Adipocyte (in vitro differentiated cells): ENCODE results near the gene NKPD1.

Experiments used
- DNase-seq: peaks from one replicate; pipeline ENCODE4 v3.0.0-alpha.2; 2015; ENCODE audit warnings: low read depth
- H3K27me3 ChIP-seq: replicated peaks from 2 replicates; pipeline ENCODE4 v1.7.0; 2013; ENCODE audit warnings: mild to moderate bottlenecking, low read length, moderate library complexity; ENCODE audit not compliant: control insufficient read depth, insufficient read depth
- H3K36me3 ChIP-seq: 2 replicates; pipeline ENCODE4 v1.7.0; 2013; ENCODE audit warnings: low read length, mild to moderate bottlenecking, moderate library complexity; ENCODE audit not compliant: control insufficient read depth, insufficient read depth, severe bottlenecking
- H3K4me1 ChIP-seq: 2 replicates; pipeline ENCODE4 v1.7.0; 2013; ENCODE audit warnings: mild to moderate bottlenecking, low read length, moderate library complexity; ENCODE audit not compliant: control insufficient read depth, insufficient read depth
- H3K4me3 ChIP-seq: 2 replicates; pipeline ENCODE4 v1.7.0; 2013; ENCODE audit warnings: mild to moderate bottlenecking, low read length, moderate library complexity
- H3K9ac ChIP-seq: 2 replicates; pipeline ENCODE4 v1.7.0; 2013; ENCODE audit warnings: mild to moderate bottlenecking, low read length, moderate library complexity
- H3K9me3 ChIP-seq: 2 replicates; pipeline ENCODE4 v1.7.0; 2013; ENCODE audit warnings: mild to moderate bottlenecking, low read length, moderate library complexity; ENCODE audit not compliant: control insufficient read depth

Gene NKPD1

GRCh38 chr19:45172173-45172572 is 11.4 kb upstream of the NKPD1 start:
- Histone ChIP-seq H3K9ac (no peak overlapping the region), H3K36me3 (no peaks in the 10 kb centered on the region), H3K27me3 (no peaks in the 10 kb centered on the region), H3K4me1 (peaks cover 9% of the 10 kb centered on the region), H3K9me3 (no peaks in the 10 kb centered on the region), H3K4me3 (no peak overlapping the region)
- DNase-seq, result no peak

DNA sequence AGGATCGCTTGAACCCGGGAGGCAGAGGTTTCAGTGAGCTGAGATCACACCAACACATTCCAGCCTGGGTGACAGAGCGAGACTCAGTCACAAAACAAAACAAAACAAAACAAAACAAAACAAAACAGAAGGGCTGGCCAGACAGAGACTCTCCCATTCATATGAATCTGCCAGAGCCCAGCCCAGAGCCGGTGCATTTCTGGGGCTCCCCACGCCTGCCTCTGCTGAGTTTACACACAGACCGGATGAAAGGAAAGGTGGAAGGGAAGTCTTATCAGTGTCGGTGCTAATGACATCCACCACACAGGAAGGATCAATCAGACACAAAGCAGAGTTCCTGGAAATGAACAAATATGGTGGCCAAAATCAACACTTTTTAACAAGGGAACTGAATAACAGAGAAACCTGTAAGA is 10.4 kb upstream of the NKPD1 start:
- Histone ChIP-seq H3K4me1 (peaks cover 5% of the 10 kb centered on the region), H3K27me3 (no peaks in the 10 kb centered on the region), H3K36me3 (no peaks in the 10 kb centered on the region), H3K4me3 (no peak overlapping the region), H3K9me3 (no peaks in the 10 kb centered on the region), H3K9ac (no peak overlapping the region)
- no peak for DNase-seq

GRCh38 chr19:45170146-45171106 is 9.6 kb upstream of the NKPD1 start:
- H3K4me1 ChIP-seq, result peaks cover 1% of the 10 kb centered on the region
- H3K4me3 ChIP-seq, result no peak overlapping the region
- no peak for DNase-seq
- H3K36me3 ChIP-seq, result no peaks in the 10 kb centered on the region
- no peaks in the 10 kb centered on the region for H3K27me3 ChIP-seq
- no peaks in the 10 kb centered on the region for H3K9me3 ChIP-seq
- H3K9ac ChIP-seq, result no peak overlapping the region

DNA sequence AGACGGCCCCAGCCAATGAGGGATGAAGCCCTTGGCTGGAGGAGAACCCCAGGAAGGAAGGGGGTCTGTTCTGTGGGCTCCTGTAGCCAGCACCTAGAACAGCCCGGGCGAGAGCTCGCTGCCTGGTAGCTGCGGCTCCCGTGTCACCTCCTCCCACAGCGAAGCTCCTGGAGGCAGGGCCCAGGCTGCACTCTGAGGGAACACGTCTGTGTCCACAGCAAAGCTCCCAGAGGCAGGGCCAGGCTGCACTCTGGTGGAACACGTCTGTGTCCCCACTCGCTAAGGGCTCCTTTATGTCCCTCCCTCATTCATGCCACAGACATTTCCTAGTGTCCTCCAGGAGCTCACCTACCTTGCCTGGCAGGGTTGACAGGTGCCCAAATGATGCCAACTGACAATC is 8.8 kb upstream of the NKPD1 start:
- Histone ChIP-seq H3K27me3 (no peaks in the 10 kb centered on the region), H3K9ac (no peak overlapping the region), H3K4me1 (peaks cover 4% of the 10 kb centered on the region), H3K4me3 (no peak overlapping the region), H3K36me3 (no peaks in the 10 kb centered on the region), H3K9me3 (no peaks in the 10 kb centered on the region)
- DNase-seq, result no peak

- H3K9me3 ChIP-seq, result no peaks in the 10 kb centered on the region
- H3K36me3 ChIP-seq, result no peaks in the 10 kb centered on the region
- H3K9ac ChIP-seq, result no peak overlapping the region
- H3K27me3 ChIP-seq, result no peaks in the 10 kb centered on the region
- no peak for DNase-seq
- peaks cover 10% of the 10 kb centered on the region for H3K4me1 ChIP-seq
- no peak overlapping the region for H3K4me3 ChIP-seq
These were observed 8.1 kb upstream of the NKPD1 start for GRCh38 chr19:45168767-45169351.

DNA sequence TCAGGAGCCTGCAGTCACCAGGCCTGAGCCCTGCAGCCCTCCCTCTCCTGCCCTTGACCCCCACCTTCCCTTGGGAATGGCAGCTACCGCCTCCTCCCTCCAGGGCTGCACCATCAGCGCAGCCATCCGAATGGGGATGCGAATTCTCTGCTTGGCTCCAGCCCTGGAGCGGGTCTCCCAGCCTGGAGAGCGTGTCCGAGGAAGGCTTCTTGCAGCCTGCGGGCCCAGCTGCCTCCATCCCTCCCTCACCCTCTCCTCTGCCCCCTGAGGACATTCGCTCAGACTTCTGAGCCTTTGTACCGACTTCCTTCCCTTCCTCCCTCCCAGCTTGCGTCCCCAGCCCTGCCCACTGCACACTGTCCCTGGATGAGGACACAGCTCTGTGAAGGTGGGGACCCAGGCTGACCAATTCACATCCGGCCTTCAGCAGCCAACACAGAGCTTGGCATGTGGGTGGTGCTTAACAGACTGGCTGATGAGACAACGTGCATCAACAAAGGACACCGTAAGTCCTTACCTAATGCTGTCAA is 6.0 kb upstream of the NKPD1 start:
- H3K9ac ChIP-seq, result no peak overlapping the region
- DNase-seq, result no peak
- peaks cover 10% of the 10 kb centered on the region for H3K4me1 ChIP-seq

GRCh38 chr19:45164577-45165335 is 4.0 kb upstream of the NKPD1 start:
- peaks cover 24% of the 10 kb centered on the region for H3K27me3 ChIP-seq
- peak; percentile 54 for DNase-seq
- no peak overlapping the region for H3K4me3 ChIP-seq
- H3K4me1 ChIP-seq, result peaks cover 10% of the 10 kb centered on the region
- peak overlapping the region; percentile 25 for H3K9ac ChIP-seq
- H3K36me3 ChIP-seq, result no peaks in the 10 kb centered on the region
- no peaks in the 10 kb centered on the region for H3K9me3 ChIP-seq

More for the DNA sequence above, 6.0 kb upstream of the NKPD1 start:
- no peak overlapping the region for H3K4me3 ChIP-seq
- H3K36me3 ChIP-seq, result no peaks in the 10 kb centered on the region
- peaks cover 5% of the 10 kb centered on the region for H3K27me3 ChIP-seq
- no peaks in the 10 kb centered on the region for H3K9me3 ChIP-seq

DNA sequence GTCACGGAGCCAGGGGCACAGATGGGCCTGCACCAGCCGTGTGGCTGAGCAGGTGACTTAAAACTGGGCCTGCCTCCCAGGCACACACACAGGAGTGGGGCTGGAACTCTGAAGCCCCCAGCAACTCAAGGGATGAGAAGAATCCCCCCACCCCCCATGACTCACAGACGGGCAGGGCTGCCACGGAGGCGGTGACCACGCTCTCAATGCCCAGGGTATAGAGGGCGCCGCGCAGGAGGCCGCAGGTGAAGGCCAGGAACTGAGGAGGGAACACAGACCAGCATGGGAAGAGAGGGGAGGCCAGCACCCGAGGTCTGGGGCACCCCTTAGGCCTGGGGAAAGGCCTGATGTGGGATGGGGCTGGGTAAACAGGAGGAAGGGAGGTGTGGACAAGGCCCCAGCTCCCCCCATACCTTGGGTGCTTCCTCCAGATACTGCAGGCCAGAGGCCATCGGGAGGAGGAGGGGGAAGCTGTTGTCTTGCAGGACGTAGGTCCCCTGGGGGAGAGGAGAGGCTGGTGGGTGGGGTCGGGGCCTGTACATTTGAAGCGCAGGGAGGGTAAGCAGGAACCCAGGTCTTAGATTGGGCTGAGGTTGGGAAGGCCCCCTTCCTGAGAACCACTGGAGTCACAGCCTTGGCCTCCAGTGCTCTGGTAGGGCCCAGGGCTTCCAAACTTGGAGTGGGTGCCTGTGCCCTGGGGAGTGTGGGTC is 3.1 kb upstream of the NKPD1 start:
- Histone ChIP-seq H3K4me1 (peaks cover 10% of the 10 kb centered on the region), H3K36me3 (no peaks in the 10 kb centered on the region), H3K4me3 (no peak overlapping the region), H3K27me3 (peaks cover 25% of the 10 kb centered on the region), H3K9ac (peak overlapping the region; percentile 25), H3K9me3 (no peaks in the 10 kb centered on the region)
- DNase-seq, result no peak

DNA sequence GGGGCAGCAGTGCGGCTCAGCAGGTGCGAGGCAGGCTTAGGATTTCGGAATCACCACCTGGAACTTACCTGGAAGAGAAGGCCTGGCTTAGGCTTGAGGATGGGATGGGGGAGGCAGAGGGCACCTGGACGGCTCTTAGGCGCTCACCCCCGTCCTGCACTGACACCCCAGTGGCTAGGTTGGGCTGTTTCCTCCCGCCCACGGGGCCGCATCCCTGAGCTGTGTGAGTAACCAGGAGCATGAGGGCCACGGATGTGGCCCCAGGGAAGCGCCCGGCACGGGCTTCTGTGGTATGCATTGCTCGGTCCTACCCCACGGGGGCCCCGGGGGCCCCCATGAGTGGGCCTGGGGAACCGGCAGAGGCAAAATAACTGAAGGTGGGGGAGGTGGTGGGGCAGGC is 2.4 kb upstream of the NKPD1 start:
- Histone ChIP-seq H3K9me3 (no peaks in the 10 kb centered on the region), H3K27me3 (peaks cover 26% of the 10 kb centered on the region), H3K4me1 (peaks cover 10% of the 10 kb centered on the region), H3K36me3 (no peaks in the 10 kb centered on the region), H3K9ac (no peak overlapping the region), H3K4me3 (no peak overlapping the region)
- DNase-seq, result no peak

GRCh38 chr19:45162608-45163143 is 1.9 kb upstream of the NKPD1 start:
- Histone ChIP-seq H3K4me3 (no peak overlapping the region), H3K27me3 (peaks cover 29% of the 10 kb centered on the region), H3K9ac (no peak overlapping the region), H3K36me3 (no peaks in the 10 kb centered on the region), H3K4me1 (peaks cover 10% of the 10 kb centered on the region), H3K9me3 (no peaks in the 10 kb centered on the region)
- DNase-seq, result no peak
